GM21515 (cell line): ENCODE measurements around the gene CPLX3.

ENCODE experiments used
- ATAC-seq: cut with Tn5 transposase; IDR thresholded peaks from one replicate; pipeline ENCODE4 v1.9.1; 2021; ENCODE audit not compliant: unreplicated experiment

The CPLX3 gene

GRCh38 chr15:74788042-74788682, 38.3 kb upstream of the CPLX3 start:
- no peak for ATAC-seq

GRCh38 chr15:74788683-74789151, 37.7 kb upstream of the CPLX3 start:
- peak; percentile 27 for ATAC-seq

- ATAC-seq, result no peak
Observed at GRCh38 chr15:74789171-74789631, 37.2 kb upstream of the CPLX3 start.

GRCh38 chr15:74789741-74790079, 36.7 kb upstream of the CPLX3 start:
- no peak for ATAC-seq

GRCh38 chr15:74790080-74790916, 36.1 kb upstream of the CPLX3 start:
- ATAC-seq, result no peak

GRCh38 chr15:74791007-74791406, 35.4 kb upstream of the CPLX3 start:
- no peak for ATAC-seq

GRCh38 chr15:74791667-74792066, 34.8 kb upstream of the CPLX3 start:
- no peak for ATAC-seq

GRCh38 chr15:74792227-74793016, 34.0 kb upstream of the CPLX3 start:
- ATAC-seq, result no peak

- ATAC-seq, result no peak
Observed at GRCh38 chr15:74793135-74794028, 33.0 kb upstream of the CPLX3 start.

- ATAC-seq, result no peak
Observed at GRCh38 chr15:74794248-74794969, 32.0 kb upstream of the CPLX3 start.

- no peak for ATAC-seq
Observed at GRCh38 chr15:74794970-74795349, 31.5 kb upstream of the CPLX3 start.

GRCh38 chr15:74795966-74796625, 30.3 kb upstream of the CPLX3 start:
- no peak for ATAC-seq

GRCh38 chr15:74798388-74799254, 27.8 kb upstream of the CPLX3 start:
- ATAC-seq, result no peak

- ATAC-seq, result no peak
Observed at GRCh38 chr15:74799255-74799855, 27.1 kb upstream of the CPLX3 start.

- ATAC-seq, result peak; percentile 59
Observed at GRCh38 chr15:74799856-74800558, 26.4 kb upstream of the CPLX3 start.

- ATAC-seq, result no peak
Observed at GRCh38 chr15:74800559-74801094, 25.8 kb upstream of the CPLX3 start.

GRCh38 chr15:74801311-74801997, 25.0 kb upstream of the CPLX3 start:
- ATAC-seq, result no peak
